HG03457 (cell line): ENCODE results near the gene EID2B.

Experiments
- ATAC-seq: cut with Tn5 transposase; IDR thresholded peaks from one replicate; pipeline ENCODE4 v1.9.1; 2021; ENCODE audit warnings: moderate number of reproducible peaks; ENCODE audit not compliant: unreplicated experiment

EID2B gene

GRCh38 chr19:39532233-39533002, at the start of gene EID2B:
EID2B (minus strand) TSS chr19:39532852; CDS start chr19:39532802, 50 bp downstream.
- peak; percentile 67 for ATAC-seq

GRCh38 chr19:39582442-39582841, 49.8 kb upstream of the EID2B start:
- ATAC-seq, result no peak

GRCh38 chr19:39568604-39569003, 36.0 kb upstream of the EID2B start:
- no peak for ATAC-seq

- no peak for ATAC-seq
These were observed 33.4 kb upstream of the EID2B start for GRCh38 chr19:39566064-39566463.

- ATAC-seq, result no peak
These were observed 30.8 kb upstream of the EID2B start for GRCh38 chr19:39563408-39563807.

GRCh38 chr19:39558624-39559117, 26.0 kb upstream of the EID2B start:
- ATAC-seq, result no peak

- no peak for ATAC-seq
These were observed 25.4 kb upstream of the EID2B start for GRCh38 chr19:39557811-39558623.

GRCh38 chr19:39555883-39556282, 23.2 kb upstream of the EID2B start:
- no peak for ATAC-seq

- ATAC-seq, result no peak
These were observed 22.2 kb upstream of the EID2B start for GRCh38 chr19:39554701-39555311.

- no peak for ATAC-seq
These were observed 20.5 kb upstream of the EID2B start for GRCh38 chr19:39553082-39553652.

- ATAC-seq, result no peak
These were observed 17.5 kb upstream of the EID2B start for GRCh38 chr19:39550197-39550596.

GRCh38 chr19:39546599-39546998, 13.9 kb upstream of the EID2B start:
- no peak for ATAC-seq

- ATAC-seq, result no peak
These were observed 12.3 kb upstream of the EID2B start for GRCh38 chr19:39544911-39545310.

- no peak for ATAC-seq
These were observed 11.7 kb upstream of the EID2B start for GRCh38 chr19:39544226-39544903.

GRCh38 chr19:39543477-39543857, 10.8 kb upstream of the EID2B start:
- no peak for ATAC-seq

GRCh38 chr19:39542206-39542605, 9.6 kb upstream of the EID2B start:
- ATAC-seq, result no peak

GRCh38 chr19:39540333-39540673, 7.7 kb upstream of the EID2B start:
- no peak for ATAC-seq

- peak; percentile 69 for ATAC-seq
These were observed 7.1 kb upstream of the EID2B start, which contains the start of gene EID2 for GRCh38 chr19:39539518-39540332. EID2 (minus strand) TSS chr19:39540161; CDS start chr19:39540079, 82 bp downstream.

- ATAC-seq, result no peak
These were observed 6.5 kb upstream of the EID2B start for GRCh38 chr19:39539165-39539517.

- ATAC-seq, result no peak
These were observed 1.1 kb upstream of the EID2B start for GRCh38 chr19:39533791-39534190.
